Measurements from ENCODE around the gene ARMC3. TPM values are rescaled to one million over a fixed set of nuclear protein-coding genes. Genes with fewer than 3 reads are reported as not detected.

ARMC3 gene
- polyA plus RNA-seq, 1 donor from 2014 or later: 0.22 TPM

DNA sequence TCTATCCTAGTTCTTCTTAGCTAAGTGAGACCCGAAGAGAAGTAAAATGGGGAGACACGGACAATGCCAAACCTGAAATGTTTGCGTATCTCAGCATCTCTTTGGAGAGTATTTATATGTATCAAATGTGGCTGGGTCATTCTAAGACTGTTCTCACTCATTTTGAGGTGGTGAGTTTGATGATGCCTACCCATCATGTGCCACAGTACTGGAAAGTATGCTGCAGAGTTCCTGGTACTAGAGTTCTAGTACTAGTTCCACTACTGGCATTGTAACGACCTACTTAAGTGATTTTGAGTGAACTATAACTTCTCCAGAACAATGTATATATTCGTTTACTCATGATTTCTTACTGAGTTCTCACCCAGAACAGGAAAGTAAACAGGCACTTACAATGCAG lies 41.9 kb downstream of the ARMC3 start:
- no peaks in the 10 kb centered on the region for H3K9me2 ChIP-seq (ENCODE audit: insufficient read depth, low read length)
- no peak overlapping the region for H2AFZ ChIP-seq (ENCODE audit: low read depth, low read length)
- no peak overlapping the region for H3K27ac ChIP-seq (ENCODE audit: low read length)
- no peak for TF ChIP-seq EP300 (conservative IDR thresholded peaks at IDR 0.05; ENCODE audit: poor library complexity, severe bottlenecking)
- TF ChIP-seq, protein P1, sequence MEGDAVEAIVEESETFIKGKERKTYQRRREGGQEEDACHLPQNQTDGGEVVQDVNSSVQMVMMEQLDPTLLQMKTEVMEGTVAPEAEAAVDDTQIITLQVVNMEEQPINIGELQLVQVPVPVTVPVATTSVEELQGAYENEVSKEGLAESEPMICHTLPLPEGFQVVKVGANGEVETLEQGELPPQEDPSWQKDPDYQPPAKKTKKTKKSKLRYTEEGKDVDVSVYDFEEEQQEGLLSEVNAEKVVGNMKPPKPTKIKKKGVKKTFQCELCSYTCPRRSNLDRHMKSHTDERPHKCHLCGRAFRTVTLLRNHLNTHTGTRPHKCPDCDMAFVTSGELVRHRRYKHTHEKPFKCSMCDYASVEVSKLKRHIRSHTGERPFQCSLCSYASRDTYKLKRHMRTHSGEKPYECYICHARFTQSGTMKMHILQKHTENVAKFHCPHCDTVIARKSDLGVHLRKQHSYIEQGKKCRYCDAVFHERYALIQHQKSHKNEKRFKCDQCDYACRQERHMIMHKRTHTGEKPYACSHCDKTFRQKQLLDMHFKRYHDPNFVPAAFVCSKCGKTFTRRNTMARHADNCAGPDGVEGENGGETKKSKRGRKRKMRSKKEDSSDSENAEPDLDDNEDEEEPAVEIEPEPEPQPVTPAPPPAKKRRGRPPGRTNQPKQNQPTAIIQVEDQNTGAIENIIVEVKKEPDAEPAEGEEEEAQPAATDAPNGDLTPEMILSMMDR (IDR thresholded peaks at IDR 0.05; ENCODE audit: poor library complexity, severe bottlenecking): no peak
- no peak for TF ChIP-seq REST (IDR thresholded peaks at IDR 0.05; ENCODE audit: borderline replicate concordance)
- TF ChIP-seq MXI1 (conservative IDR thresholded peaks at IDR 0.05; ENCODE audit: poor library complexity, severe bottlenecking): no peak
- TF ChIP-seq EZH2 (IDR thresholded peaks at IDR 0.05; ENCODE audit: borderline replicate concordance, insufficient read depth, low read length, poor library complexity, severe bottlenecking): no peak
- TF ChIP-seq POLR2AphosphoS5 (IDR thresholded peaks at IDR 0.05): no peak
- TF ChIP-seq RAD21 (conservative IDR thresholded peaks at IDR 0.05): no peak
- TF ChIP-seq SMC3 (conservative IDR thresholded peaks at IDR 0.05; ENCODE audit: poor library complexity): no peak
- H3K4me2 ChIP-seq (ENCODE audit: low read length): no peak overlapping the region
- H3F3A ChIP-seq (ENCODE audit: insufficient read depth, low read length, poor library complexity, severe bottlenecking): no peaks in the 10 kb centered on the region
- no peaks in the 10 kb centered on the region for H3K27me3 ChIP-seq (ENCODE audit: insufficient read depth, low read depth, low read length)
- H3K9ac ChIP-seq (ENCODE audit: low read length): no peak overlapping the region
- no peaks in the 10 kb centered on the region for H4K20me1 ChIP-seq (ENCODE audit: insufficient read depth)
- no peaks in the 10 kb centered on the region for H3K9me3 ChIP-seq (ENCODE audit: low read length)
- no peak overlapping the region for H3K4me3 ChIP-seq (ENCODE audit: low read length)
- H3K79me2 ChIP-seq (replicated peaks; ENCODE audit: insufficient read depth, low read length): no peaks in the 10 kb centered on the region
- no peaks in the 10 kb centered on the region for H3K36me3 ChIP-seq (ENCODE audit: insufficient read depth, low read length)

DNA sequence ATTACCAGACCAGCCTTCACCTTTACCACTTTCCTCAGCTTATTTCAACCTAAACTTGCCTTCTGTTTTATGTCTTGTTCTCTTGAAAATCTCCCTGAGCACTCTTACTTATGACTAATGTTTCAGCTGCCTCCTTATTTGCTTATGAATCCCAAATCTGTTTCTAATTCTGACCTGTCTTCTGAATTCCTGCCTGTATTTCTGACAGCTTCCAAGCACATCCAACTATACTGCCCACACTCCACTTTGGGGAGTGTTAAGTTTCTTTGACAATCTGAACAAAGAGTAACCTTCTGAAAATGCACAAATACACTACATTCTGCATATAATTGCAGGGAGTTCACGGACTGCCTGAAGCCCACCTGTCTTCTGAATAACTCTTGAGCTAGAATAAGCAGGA lies 48.7 kb downstream of the ARMC3 start:
- Histone ChIP-seq H3K27ac (ENCODE audit: low read length) (no peak overlapping the region), H3K9ac (ENCODE audit: low read length) (no peak overlapping the region), H3K79me2 (replicated peaks; ENCODE audit: insufficient read depth, low read length) (no peaks in the 10 kb centered on the region), H3F3A (ENCODE audit: insufficient read depth, low read length, poor library complexity, severe bottlenecking) (no peaks in the 10 kb centered on the region), H3K4me2 (ENCODE audit: low read length) (no peak overlapping the region), H3K9me2 (ENCODE audit: insufficient read depth, low read length) (no peaks in the 10 kb centered on the region), H3K27me3 (ENCODE audit: insufficient read depth, low read depth, low read length) (no peaks in the 10 kb centered on the region), H3K4me3 (ENCODE audit: low read length) (no peak overlapping the region), H3K36me3 (ENCODE audit: insufficient read depth, low read length) (no peaks in the 10 kb centered on the region), H3K9me3 (ENCODE audit: low read length) (no peaks in the 10 kb centered on the region), H4K20me1 (ENCODE audit: insufficient read depth) (no peaks in the 10 kb centered on the region), H2AFZ (ENCODE audit: low read depth, low read length) (no peak overlapping the region)
- no peak for TF ChIP-seq EZH2 (IDR thresholded peaks at IDR 0.05; ENCODE audit: borderline replicate concordance, insufficient read depth, low read length, poor library complexity, severe bottlenecking)
- TF ChIP-seq EP300 (conservative IDR thresholded peaks at IDR 0.05; ENCODE audit: poor library complexity, severe bottlenecking): no peak
- TF ChIP-seq REST (IDR thresholded peaks at IDR 0.05; ENCODE audit: borderline replicate concordance): no peak
- no peak for TF ChIP-seq MXI1 (conservative IDR thresholded peaks at IDR 0.05; ENCODE audit: poor library complexity, severe bottlenecking)
- no peak for TF ChIP-seq TAF1 (IDR thresholded peaks at IDR 0.05; ENCODE audit: low read depth)
- TF ChIP-seq, protein P1 (IDR thresholded peaks at IDR 0.05; ENCODE audit: poor library complexity, severe bottlenecking): no peak
- no peak for TF ChIP-seq SMC3 (conservative IDR thresholded peaks at IDR 0.05; ENCODE audit: poor library complexity)
- TF ChIP-seq POLR2AphosphoS5 (IDR thresholded peaks at IDR 0.05): no peak
- no peak for TF ChIP-seq RAD21 (conservative IDR thresholded peaks at IDR 0.05)
